OCI-LY1 (cell line): ENCODE results near the gene BCL2L13.

ENCODE experiments used
- CTCF ChIP-seq: fragments of 200-600 bp; sonication (generic), shearing (Covaris generic); IDR thresholded peaks from 2 replicates; pipeline ENCODE4 v1.5.1; 2017; ENCODE audit warnings: mild to moderate bottlenecking, antibody characterized with exemption, low read length, moderate library complexity, mixed read lengths
- EZH2 ChIP-seq: fragments of 200-600 bp; sonication (generic), shearing (Covaris generic); IDR thresholded peaks from 2 replicates; pipeline ENCODE4 v1.8.0; 2017; ENCODE audit warnings: borderline replicate concordance, mixed run types, mild to moderate bottlenecking, antibody characterized with exemption, low read length, moderate library complexity, mixed read lengths

- TF ChIP-seq CTCF (no peak), EZH2 (no peak)
Observed at GRCh38 chr22:17733466-17733865, 94.9 kb downstream of the BCL2L13 start.
